Measurements from ENCODE around the gene BCL2A1. TPM values are rescaled to one million over a fixed set of nuclear protein-coding genes. Genes with fewer than 3 reads are reported as not detected.
"Not testable (repeated sequence)": the region's sequence is repeated elsewhere in the genome, so short reads cannot be mapped to it uniquely, and the experiment has no call there.

The BCL2A1 gene
- total RNA-seq, 1 donor from 2014 or later: not detected

- H3K4me3 ChIP-seq: no peak overlapping the region
- intact Hi-C loops (cut with DNase I): no loop called here
- no peak for DNase-seq (ENCODE audit: low spot score in 2 of 2)
- no peak overlapping the region for H3K27ac ChIP-seq
- no peaks in the 10 kb centered on the region for H3K4me1 ChIP-seq
- TF ChIP-seq CTCF (IDR thresholded peaks at IDR 0.05): no peak
- H3K9me3 ChIP-seq: no peaks in the 10 kb centered on the region
- H3K36me3 ChIP-seq: no peaks in the 10 kb centered on the region
- no peaks in the 10 kb centered on the region for H3K27me3 ChIP-seq
Measured at GRCh38 chr15:79943820-79944219, 27.2 kb downstream of the BCL2A1 start.

GRCh38 chr15:79942741-79943481 is 28.1 kb downstream of the BCL2A1 start:
- intact Hi-C loops (cut with DNase I): no loop called here
- Histone ChIP-seq H3K4me3 (no peak overlapping the region), H3K4me1 (no peaks in the 10 kb centered on the region), H3K36me3 (no peaks in the 10 kb centered on the region), H3K27ac (no peak overlapping the region), H3K27me3 (no peaks in the 10 kb centered on the region), H3K9me3 (no peaks in the 10 kb centered on the region)
- no peak for TF ChIP-seq CTCF (IDR thresholded peaks at IDR 0.05)
- DNase-seq (ENCODE audit: low spot score in 2 of 2): no peak

GRCh38 chr15:79939399-79939798 is 31.6 kb downstream of the BCL2A1 start:
- no peaks in the 10 kb centered on the region for H3K9me3 ChIP-seq
- intact Hi-C loops (cut with DNase I): no loop called here
- TF ChIP-seq CTCF (IDR thresholded peaks at IDR 0.05): no peak

GRCh38 chr15:79938143-79938542 is 32.9 kb downstream of the BCL2A1 start:
- DNase-seq (ENCODE audit: low spot score in 2 of 2): no peak
- intact Hi-C loops (cut with DNase I): no loop called here
- Histone ChIP-seq H3K27me3 (no peaks in the 10 kb centered on the region), H3K36me3 (no peaks in the 10 kb centered on the region), H3K4me1 (no peaks in the 10 kb centered on the region), H3K4me3 (no peak overlapping the region), H3K27ac (no peak overlapping the region), H3K9me3 (no peaks in the 10 kb centered on the region)
- no peak for TF ChIP-seq CTCF (IDR thresholded peaks at IDR 0.05)

More at GRCh38 chr15:79939399-79939798, 31.6 kb downstream of the BCL2A1 start:
- no peaks in the 10 kb centered on the region for H3K36me3 ChIP-seq
- no peaks in the 10 kb centered on the region for H3K27me3 ChIP-seq
- no peaks in the 10 kb centered on the region for H3K4me1 ChIP-seq
- no peak overlapping the region for H3K27ac ChIP-seq
- no peak for DNase-seq (ENCODE audit: low spot score in 2 of 2)
- H3K4me3 ChIP-seq: no peak overlapping the region

- H3K27me3 ChIP-seq; DNase-seq (ENCODE audit: low spot score in 2 of 2); H3K4me3 ChIP-seq; H3K4me1 ChIP-seq; intact Hi-C loops (cut with DNase I); H3K36me3 ChIP-seq; H3K27ac ChIP-seq; H3K9me3 ChIP-seq: not testable (repeated sequence)
Measured at GRCh38 chr15:79935556-79936201, 35.3 kb downstream of the BCL2A1 start.

- Histone ChIP-seq H3K4me1 (no peaks in the 10 kb centered on the region), H3K36me3 (no peaks in the 10 kb centered on the region), H3K4me3 (no peak overlapping the region), H3K9me3 (no peaks in the 10 kb centered on the region), H3K27me3 (no peaks in the 10 kb centered on the region), H3K27ac (no peak overlapping the region)
- DNase-seq (ENCODE audit: low spot score in 2 of 2): no peak
- TF ChIP-seq CTCF (IDR thresholded peaks at IDR 0.05): no peak
- intact Hi-C loops (cut with DNase I): no loop called here
Measured at GRCh38 chr15:79933231-79933630, 37.8 kb downstream of the BCL2A1 start.
